Smooth muscle cell of the coronary artery (primary cell): Measurements from ENCODE around the gene TLE1. TPM values are rescaled to one million over a fixed set of nuclear protein-coding genes. Genes with fewer than 3 reads are reported as not detected.

Source experiments
- total RNA-seq: library from RNA; depleted of rRNA; stranded (reverse); fragments of >200 nt; gene quantifications from 2 replicates; pipeline ENCODE4 v1.2.3, GENCODE V29; 2014; ENCODE audit warnings: low replicate concordance

The TLE1 gene
- 13.0 and 21.5 TPM in 2 replicates for total RNA-seq

GRCh38 chr9:81689343-81690175 lies at the start of gene TLE1:
Gene TLE1 (minus strand): TSS chr9:81689547. CDS start chr9:81688240, 1,307 bp downstream.

Other genes starting within 250 kb of the TLE1 start
- not detected in 2 replicates for gene SPATA31D4, start 238.9 kb upstream of the TLE1 start, total RNA-seq